Measurements from ENCODE around the gene ARGFX.
A peak's percentile ranks its signal among the peaks of the same experiment; 100 is the strongest.

The ARGFX gene

DNA sequence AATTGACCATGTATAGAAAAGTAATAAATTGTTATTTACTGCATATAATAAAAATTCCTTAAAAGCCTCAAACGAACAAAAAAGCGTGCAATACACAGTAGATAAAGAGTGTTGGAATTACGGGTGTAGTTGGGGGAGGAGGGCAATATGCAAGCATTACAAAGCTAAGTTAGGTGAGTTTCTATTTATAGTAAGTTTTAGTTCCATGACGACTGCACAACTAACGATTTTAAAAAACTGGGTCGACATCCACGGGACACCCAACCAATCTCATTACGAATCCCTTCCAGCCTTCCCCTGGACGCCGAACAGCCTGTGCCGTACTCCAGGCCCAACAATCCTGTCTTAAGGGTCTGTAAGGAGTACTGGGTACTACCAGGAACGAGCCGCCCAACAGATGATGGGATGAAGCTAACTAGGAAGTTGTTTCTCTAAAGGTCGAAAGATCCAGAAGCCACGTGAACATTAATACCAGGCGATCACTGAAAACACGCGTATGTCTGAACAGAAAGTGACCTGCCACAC, 22.6 kb upstream of the ARGFX start:
- H2AFZ ChIP-seq (ENCODE audit: low read depth, low read length, severe bottlenecking), result peak overlapping the region; percentile 24

DNA sequence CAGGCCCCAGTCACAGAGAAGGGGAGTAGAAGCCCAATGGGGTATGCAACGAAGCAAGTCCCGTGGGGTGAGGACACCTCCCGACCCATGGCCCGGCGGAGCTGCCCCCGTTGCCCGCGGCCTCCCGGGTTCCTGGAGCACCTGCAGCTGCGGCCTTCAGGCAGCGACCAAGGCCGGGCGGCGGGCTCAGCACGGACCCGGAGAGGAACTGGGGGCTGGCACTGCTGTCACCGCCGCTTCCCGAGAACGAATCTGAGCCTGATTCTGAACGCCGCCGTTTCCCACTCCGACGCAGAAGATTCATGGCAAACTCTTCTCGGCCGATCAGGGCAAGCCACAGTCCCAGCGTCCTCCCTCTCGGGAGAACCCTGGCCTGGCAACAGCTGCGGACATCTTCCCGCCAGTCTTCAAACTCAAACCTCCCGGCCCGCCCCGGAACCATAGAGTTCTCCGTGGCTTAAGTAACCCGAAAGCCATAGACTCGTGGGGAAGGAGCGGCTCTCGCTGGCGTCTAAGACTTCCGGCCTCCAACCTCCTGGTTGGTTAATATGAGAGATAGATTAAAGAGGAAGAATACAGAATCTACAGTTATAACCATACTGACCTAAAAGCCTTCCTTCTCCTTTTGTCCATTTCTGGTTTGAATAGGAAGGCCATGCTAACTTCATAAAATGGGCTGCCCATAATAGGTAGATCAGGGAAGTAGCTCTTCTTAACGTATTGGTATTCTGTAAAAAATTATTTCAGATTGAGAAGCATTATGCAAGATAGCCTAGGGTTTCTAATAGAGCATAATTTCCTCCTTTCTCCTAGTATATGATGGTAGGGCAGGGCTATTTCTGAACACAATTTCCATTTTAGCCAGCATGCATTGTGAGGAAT, 21.9 kb upstream of the ARGFX start, which contains the start of gene POLQ:
Gene POLQ, minus strand, starts transcription at position 415 of the 882 bp plus-strand sequence. Its CDS starts 111 bp downstream, at position 304.
- Histone ChIP-seq H3K9ac (ENCODE audit: low read length) (peak within 1 kb of the TSS; percentile 89), H2AFZ (ENCODE audit: low read depth, low read length, severe bottlenecking) (peak within 1 kb of the TSS; percentile 87), H3K9me3 (ENCODE audit: insufficient read depth, low read length) (no peaks in the 10 kb centered on the region), H3K27me3 (ENCODE audit: low read length) (no peaks in the 10 kb centered on the region), H3K36me3 (ENCODE audit: low read length) (peaks cover 11% of the 10 kb centered on the region; the same call in 1 of the 2 replicates), H3K4me2 (ENCODE audit: low read depth, low read length, poor library complexity, severe bottlenecking) (peak within 1 kb of the TSS; percentile 88), H3K4me3 (ENCODE audit: insufficient read depth, low read length, poor library complexity, severe bottlenecking) (peak within 1 kb of the TSS; percentile 84), H3K9me2 (replicated peaks; ENCODE audit: insufficient read depth, low read length) (no peaks in the 10 kb centered on the region), H3K27ac (ENCODE audit: low read depth, low read length) (peak within 1 kb of the TSS; percentile 85), H3K79me2 (ENCODE audit: insufficient read depth, low read length) (peaks cover 46% of the 10 kb centered on the region), H4K20me1 (ENCODE audit: low read depth, low read length) (no peaks in the 10 kb centered on the region), H3F3A (ENCODE audit: insufficient read depth) (peaks cover 23% of the 10 kb centered on the region)
- TF ChIP-seq, protein P1, sequence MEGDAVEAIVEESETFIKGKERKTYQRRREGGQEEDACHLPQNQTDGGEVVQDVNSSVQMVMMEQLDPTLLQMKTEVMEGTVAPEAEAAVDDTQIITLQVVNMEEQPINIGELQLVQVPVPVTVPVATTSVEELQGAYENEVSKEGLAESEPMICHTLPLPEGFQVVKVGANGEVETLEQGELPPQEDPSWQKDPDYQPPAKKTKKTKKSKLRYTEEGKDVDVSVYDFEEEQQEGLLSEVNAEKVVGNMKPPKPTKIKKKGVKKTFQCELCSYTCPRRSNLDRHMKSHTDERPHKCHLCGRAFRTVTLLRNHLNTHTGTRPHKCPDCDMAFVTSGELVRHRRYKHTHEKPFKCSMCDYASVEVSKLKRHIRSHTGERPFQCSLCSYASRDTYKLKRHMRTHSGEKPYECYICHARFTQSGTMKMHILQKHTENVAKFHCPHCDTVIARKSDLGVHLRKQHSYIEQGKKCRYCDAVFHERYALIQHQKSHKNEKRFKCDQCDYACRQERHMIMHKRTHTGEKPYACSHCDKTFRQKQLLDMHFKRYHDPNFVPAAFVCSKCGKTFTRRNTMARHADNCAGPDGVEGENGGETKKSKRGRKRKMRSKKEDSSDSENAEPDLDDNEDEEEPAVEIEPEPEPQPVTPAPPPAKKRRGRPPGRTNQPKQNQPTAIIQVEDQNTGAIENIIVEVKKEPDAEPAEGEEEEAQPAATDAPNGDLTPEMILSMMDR (IDR thresholded peaks at IDR 0.05; ENCODE audit: insufficient read depth, low read length, poor library complexity, severe bottlenecking), result no peak
- TF ChIP-seq EZH2phosphoT487 (conservative IDR thresholded peaks at IDR 0.05; ENCODE audit: low read length), result no peak

More for the DNA sequence above, 22.6 kb upstream of the ARGFX start:
- Histone ChIP-seq H3K9me2 (replicated peaks; ENCODE audit: insufficient read depth, low read length) (no peaks in the 10 kb centered on the region), H4K20me1 (ENCODE audit: low read depth, low read length) (no peaks in the 10 kb centered on the region), H3K4me2 (ENCODE audit: low read depth, low read length, poor library complexity, severe bottlenecking) (peak overlapping the region; percentile 88), H3K79me2 (ENCODE audit: insufficient read depth, low read length) (peaks cover 52% of the 10 kb centered on the region), H3F3A (ENCODE audit: insufficient read depth) (peaks cover 23% of the 10 kb centered on the region), H3K4me3 (ENCODE audit: insufficient read depth, low read length, poor library complexity, severe bottlenecking) (peak overlapping the region; percentile 84), H3K27me3 (ENCODE audit: low read length) (no peaks in the 10 kb centered on the region), H3K9ac (ENCODE audit: low read length) (peak overlapping the region; percentile 89), H3K36me3 (ENCODE audit: low read length) (peaks cover 17% of the 10 kb centered on the region), H3K9me3 (ENCODE audit: insufficient read depth, low read length) (no peaks in the 10 kb centered on the region), H3K27ac (ENCODE audit: low read depth, low read length) (peak overlapping the region; percentile 85)
- TF ChIP-seq EZH2phosphoT487 (conservative IDR thresholded peaks at IDR 0.05; ENCODE audit: low read length), result no peak
- TF ChIP-seq, protein P1 (IDR thresholded peaks at IDR 0.05; ENCODE audit: insufficient read depth, low read length, poor library complexity, severe bottlenecking), result no peak

DNA sequence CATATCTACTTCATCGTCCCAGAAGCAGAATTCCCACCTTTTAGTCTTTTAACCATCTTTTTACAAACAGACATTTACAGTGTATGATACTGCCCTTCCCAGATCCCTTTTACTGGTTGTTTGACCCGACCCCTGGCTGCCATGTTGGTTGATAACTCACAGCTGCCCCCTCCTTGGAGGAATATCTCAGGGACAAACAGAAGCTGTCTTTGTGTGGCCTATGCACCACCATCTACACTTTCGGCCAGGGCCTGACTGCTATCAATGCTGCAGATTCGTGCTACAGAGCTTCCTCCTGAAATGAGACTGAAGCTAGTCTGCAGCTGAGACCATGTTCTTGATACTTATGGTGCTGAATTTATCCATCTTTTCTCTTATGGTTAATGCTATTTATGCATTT, 15.4 kb upstream of the ARGFX start:
- peaks cover 17% of the 10 kb centered on the region for H3F3A ChIP-seq (ENCODE audit: insufficient read depth)
- TF ChIP-seq, protein P1 (IDR thresholded peaks at IDR 0.05; ENCODE audit: insufficient read depth, low read length, poor library complexity, severe bottlenecking), result no peak
- TF ChIP-seq EZH2phosphoT487 (conservative IDR thresholded peaks at IDR 0.05; ENCODE audit: low read length), result no peak
- no peaks in the 10 kb centered on the region for H3K79me2 ChIP-seq (ENCODE audit: insufficient read depth, low read length)
- H3K27ac ChIP-seq (ENCODE audit: low read depth, low read length), result no peak overlapping the region
- H3K9ac ChIP-seq (ENCODE audit: low read length), result no peak overlapping the region
- H2AFZ ChIP-seq (ENCODE audit: low read depth, low read length, severe bottlenecking), result peak overlapping the region; percentile 29
- no peaks in the 10 kb centered on the region for H3K9me3 ChIP-seq (ENCODE audit: insufficient read depth, low read length)
- no peaks in the 10 kb centered on the region for H4K20me1 ChIP-seq (ENCODE audit: low read depth, low read length)
- no peak overlapping the region for H3K4me3 ChIP-seq (ENCODE audit: insufficient read depth, low read length, poor library complexity, severe bottlenecking)
- no peaks in the 10 kb centered on the region for H3K36me3 ChIP-seq (ENCODE audit: low read length)
- H3K9me2 ChIP-seq (replicated peaks; ENCODE audit: insufficient read depth, low read length), result no peaks in the 10 kb centered on the region
- H3K4me2 ChIP-seq (ENCODE audit: low read depth, low read length, poor library complexity, severe bottlenecking), result no peak overlapping the region
- H3K27me3 ChIP-seq (ENCODE audit: low read length), result no peaks in the 10 kb centered on the region

Measured in SU-DHL-6 (cell line).